Astrocyte (in vitro differentiated cells and primary cell): ENCODE results near the gene TBX6.

Source experiments
- EZH2 ChIP-seq: IDR thresholded peaks from 2 replicates; pipeline ENCODE4 v1.6.1; 2012; ENCODE audit warnings: mild to moderate bottlenecking, low read length, inconsistent platforms; ENCODE audit not compliant: insufficient read depth
- TF ChIP-seq, protein P1 (sequence below): IDR thresholded peaks from 2 replicates; pipeline ENCODE4 v1.5.1; 2011; ENCODE audit warnings: low read depth, mild to moderate bottlenecking, inconsistent platforms, low read length, moderate library complexity; ENCODE audit not compliant: insufficient read depth

DNA sequence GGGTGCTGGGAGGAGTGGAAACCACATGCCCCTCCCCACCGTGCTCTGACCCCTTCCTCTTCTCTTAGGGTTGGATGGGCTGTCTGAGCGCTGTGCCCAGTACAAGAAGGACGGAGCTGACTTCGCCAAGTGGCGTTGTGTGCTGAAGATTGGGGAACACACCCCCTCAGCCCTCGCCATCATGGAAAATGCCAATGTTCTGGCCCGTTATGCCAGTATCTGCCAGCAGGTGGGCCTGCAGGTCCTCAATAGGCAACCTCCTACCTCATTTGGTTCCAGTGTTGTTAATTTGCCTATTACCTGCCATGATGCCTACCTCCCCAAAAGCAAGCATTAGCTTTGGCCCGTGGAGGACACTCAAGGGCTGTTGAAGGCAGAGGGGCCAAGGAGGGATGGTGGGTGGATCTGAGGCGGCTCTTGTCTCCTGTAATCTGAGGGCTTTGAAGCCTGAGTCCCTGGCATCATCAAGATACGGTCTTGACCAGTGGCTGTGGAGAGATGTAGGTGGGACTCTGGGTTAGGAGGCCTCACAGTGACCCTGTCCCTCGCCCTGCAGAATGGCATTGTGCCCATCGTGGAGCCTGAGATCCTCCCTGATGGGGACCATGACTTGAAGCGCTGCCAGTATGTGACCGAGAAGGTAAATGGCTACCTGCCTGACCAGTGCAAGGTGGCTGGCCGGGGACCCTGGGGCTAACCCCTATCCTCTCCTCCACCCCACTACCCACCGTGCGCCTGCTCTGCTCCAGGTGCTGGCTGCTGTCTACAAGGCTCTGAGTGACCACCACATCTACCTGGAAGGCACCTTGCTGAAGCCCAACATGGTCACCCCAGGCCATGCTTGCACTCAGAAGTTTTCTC lies 22.7 kb downstream of the TBX6 start:
- TF ChIP-seq, protein P1, sequence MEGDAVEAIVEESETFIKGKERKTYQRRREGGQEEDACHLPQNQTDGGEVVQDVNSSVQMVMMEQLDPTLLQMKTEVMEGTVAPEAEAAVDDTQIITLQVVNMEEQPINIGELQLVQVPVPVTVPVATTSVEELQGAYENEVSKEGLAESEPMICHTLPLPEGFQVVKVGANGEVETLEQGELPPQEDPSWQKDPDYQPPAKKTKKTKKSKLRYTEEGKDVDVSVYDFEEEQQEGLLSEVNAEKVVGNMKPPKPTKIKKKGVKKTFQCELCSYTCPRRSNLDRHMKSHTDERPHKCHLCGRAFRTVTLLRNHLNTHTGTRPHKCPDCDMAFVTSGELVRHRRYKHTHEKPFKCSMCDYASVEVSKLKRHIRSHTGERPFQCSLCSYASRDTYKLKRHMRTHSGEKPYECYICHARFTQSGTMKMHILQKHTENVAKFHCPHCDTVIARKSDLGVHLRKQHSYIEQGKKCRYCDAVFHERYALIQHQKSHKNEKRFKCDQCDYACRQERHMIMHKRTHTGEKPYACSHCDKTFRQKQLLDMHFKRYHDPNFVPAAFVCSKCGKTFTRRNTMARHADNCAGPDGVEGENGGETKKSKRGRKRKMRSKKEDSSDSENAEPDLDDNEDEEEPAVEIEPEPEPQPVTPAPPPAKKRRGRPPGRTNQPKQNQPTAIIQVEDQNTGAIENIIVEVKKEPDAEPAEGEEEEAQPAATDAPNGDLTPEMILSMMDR: peak; percentile 54
- TF ChIP-seq EZH2: no peak
